G401.6 (cell line): ENCODE measurements around the gene ARRDC4.
"Not testable (repeated sequence)": the region's sequence is repeated elsewhere in the genome, so short reads cannot be mapped to it uniquely, and the experiment has no call there.

Source experiments
- FAIRE-seq: peaks from 2 replicates; lab custom pipeline; 2012; peaks lifted over from hg19 to GRCh38; lab: Jason Lieb, UNC

Gene ARRDC4

DNA sequence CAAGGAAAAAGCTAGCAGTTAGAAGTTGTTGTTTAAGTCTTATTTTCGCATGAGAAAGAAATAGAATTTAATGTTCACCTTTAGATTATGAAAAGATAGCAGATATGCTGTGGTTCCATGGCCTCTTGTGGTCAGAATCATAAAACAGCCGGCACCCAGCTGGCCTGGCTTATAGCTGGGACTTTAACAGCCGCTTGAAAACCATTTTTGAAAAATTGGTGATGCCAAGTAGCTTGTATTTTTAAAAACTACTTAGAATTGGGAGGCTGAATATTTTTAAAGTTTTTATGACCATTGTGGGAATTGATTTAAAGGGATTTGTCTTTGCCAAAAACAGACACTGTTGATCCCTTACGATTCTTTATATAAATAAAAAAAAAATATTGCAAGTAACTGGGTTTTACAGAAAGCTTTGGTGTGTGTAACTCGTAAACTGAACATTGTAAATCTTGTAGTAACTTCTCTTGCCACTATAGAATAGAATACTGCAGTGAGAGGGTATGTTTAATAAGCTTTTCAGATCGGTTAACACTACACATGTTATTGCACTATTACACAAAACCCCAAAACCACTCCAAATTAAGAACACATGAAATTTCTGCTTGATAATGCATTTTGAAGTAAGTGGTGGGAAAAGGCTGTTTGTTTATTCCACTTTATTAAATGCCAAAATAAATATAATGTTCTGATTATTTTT is 6.6 kb downstream of the ARRDC4 start:
- no peak for FAIRE-seq

DNA sequence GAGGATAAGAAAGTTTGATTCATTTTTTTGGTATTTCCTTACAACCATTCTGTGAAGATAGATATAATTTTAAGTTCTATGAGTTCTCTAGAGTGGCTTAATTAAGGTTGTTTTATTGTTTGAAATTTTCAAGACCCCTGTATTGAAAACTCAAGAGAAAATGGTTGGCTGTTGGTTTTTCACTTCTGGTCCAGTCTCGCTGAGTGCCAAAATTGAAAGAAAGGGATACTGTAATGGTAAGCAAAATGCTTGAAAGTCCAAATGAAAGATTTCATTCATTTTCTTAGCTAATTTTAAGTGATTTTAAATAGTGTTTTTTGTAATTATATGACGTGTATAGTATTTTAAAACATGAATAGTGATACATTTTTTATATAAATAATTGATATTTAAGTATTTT is 7.4 kb downstream of the ARRDC4 start:
- FAIRE-seq = peak; percentile 74

DNA sequence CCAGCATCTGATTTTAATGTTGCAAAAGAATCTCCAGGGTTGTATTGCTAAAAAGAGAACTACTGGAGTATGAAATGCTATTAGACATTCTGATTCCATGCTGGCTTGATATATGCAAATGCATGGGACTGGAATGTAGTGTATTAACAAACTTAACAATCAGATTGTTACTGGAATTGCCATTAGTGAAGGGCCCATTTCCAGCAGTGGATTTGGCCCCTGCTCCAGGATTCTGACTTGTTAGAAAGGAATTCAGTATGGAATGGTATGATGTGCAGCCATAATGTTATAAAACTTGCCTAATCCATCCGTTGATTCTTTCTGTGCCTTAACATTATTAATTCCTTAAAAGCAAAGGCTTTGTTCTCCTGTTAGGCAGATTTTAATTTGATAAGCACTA is 7.9 kb downstream of the ARRDC4 start:
- peak; percentile 19 for FAIRE-seq

GRCh38 chr15:97972366-97972765 is 11.9 kb downstream of the ARRDC4 start:
- no peak for FAIRE-seq

DNA sequence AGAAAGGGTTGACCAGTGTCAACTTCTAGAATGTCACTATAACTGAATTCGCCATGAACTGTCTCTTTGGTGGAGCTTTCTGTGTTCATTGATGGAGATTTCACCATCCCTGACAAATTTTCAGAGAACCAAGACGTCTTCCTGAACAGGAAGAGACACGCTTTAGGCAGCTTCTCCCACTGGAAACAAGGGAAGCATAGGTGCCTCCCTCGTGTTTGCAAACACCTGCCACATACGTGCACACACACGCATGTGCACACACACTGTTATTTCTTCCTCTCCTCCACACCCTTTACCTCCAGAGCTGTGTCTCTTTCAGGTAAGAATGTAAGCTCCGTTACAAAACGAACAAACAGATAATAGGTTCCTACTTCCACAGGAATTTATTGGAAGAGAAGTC is 15.6 kb downstream of the ARRDC4 start:
- no peak for FAIRE-seq

DNA sequence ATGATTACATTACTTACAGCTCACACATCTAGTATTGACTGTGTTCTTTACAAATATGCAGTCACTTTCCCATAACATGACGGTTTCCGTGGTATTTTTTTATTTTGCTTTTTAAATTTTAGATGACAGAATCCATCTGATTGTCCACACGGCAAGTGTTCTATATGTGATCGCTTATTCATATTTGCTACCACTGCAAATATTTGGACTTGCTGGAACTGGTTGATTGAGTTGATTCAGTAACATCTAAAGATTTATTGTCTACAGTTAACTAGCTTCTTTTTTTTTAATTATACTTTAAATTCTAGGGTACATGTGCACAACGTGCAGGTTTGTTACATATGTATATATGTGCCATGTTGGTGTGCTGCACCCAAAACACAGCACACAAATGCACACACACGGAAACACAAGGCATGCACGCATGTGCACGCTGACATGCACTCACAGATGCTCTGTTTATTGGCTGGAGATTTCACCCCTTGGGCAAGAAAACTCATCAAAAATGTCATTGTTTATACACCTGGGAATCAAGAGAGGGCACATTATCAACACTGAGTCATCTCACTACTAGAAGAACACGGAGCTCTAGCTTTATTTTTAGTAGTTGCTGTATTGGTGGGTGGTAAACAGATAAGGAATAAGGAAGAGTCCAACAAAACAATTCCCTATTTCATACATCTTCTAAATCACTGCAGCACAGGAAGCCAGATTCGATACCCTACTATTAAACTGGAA is 16.4 kb downstream of the ARRDC4 start:
- no peak for FAIRE-seq

DNA sequence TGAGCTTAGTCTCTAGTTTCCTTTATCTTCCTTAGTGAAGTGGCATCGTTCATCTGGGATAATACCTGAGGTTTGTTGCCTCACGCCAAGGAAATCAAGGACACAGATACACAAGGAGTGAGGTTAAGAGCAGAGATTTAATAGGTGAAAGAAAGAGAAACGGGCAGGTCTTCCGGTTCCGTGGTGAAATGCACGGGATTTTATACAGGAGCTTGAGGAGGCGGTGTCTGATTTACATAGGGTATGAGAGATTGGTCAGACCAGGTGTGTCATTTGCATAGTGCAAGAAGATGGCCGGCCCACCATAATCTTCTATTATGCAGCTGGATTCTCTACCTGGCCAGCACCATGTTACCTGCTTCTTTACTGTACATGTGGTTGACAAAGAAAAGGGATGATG is 17.2 kb downstream of the ARRDC4 start:
- peak; percentile 8 for FAIRE-seq

DNA sequence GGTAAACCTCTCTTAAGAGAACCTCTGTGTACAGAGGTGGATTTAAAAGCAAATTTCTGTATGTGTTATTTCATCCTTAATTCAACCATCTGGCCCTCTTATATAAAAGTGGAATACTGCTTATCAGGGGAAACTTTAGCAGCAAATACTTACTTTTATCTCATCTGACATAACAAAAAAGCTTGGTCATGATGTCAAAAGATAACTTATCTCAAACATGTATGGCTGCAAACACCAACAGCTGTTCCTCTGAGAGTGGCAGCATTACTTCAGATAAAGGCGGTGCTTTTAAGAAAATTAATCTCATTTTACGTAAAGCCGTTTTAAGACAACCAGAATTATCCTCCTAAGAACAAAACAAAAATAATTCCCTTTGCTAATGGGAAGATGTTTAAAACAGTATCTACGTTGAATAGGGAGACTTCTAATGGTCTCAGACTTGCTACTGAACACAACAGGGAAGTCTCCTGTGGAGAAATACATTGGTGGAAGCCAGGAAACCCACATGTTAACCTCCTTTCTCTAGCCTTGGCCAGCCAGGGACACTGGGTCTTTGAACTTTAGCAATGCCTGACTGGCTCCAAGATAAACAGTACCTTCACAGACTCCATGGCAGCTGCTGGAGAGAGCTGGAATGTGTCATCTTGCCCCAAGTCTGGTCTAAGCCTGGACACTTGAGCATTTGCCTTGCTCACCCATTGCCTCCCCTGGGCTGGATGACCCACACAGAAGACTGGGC is 18.1 kb downstream of the ARRDC4 start:
- no peak for FAIRE-seq

DNA sequence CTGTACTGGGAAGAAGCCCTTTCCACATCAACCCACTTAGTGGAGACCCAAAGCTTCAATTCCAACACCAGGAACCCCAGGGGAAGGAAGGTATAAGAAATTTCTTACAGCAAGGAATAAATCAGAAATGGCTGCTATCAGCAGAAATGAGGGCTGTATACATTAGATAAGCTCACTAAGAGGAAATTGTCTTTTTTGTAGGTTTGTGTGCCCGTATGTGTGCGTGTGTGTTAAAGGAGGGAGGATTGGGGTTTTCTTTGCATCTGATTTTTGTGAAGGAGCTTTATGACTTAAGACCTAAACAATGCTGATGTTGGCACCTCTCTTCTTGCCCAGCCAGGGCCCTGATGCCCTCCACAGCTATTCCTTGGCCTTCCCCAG is 18.6 kb downstream of the ARRDC4 start:
- FAIRE-seq = no peak

- FAIRE-seq = no peak
Measured at GRCh38 chr15:97981058-97981457, 20.6 kb downstream of the ARRDC4 start.

- no peak for FAIRE-seq
Measured at GRCh38 chr15:97981758-97982157, 21.3 kb downstream of the ARRDC4 start.

- no peak for FAIRE-seq
Measured at GRCh38 chr15:97984157-97984556, 23.7 kb downstream of the ARRDC4 start.

DNA sequence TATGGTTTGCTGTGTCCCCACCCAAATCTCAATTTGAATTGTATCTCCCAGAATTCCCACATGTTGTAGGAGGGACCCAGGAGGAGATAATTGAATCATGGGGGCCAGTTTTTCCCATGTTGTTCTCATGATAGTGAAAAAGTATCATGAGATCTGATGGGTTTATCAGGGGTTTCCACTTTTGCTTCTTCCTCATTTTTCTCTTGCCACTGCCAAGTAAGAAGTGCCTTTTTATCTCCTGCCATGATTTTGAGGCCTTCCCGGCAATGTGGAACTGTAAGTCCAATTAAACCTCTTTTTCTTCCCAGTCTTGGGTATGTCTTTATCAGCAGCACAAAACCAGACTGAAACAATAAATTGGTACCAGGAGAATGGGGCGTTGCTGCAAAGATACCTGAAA is 25.5 kb downstream of the ARRDC4 start:
- not testable (repeated sequence) for FAIRE-seq

- no peak for FAIRE-seq
Measured at GRCh38 chr15:97986781-97987180, 26.3 kb downstream of the ARRDC4 start.

DNA sequence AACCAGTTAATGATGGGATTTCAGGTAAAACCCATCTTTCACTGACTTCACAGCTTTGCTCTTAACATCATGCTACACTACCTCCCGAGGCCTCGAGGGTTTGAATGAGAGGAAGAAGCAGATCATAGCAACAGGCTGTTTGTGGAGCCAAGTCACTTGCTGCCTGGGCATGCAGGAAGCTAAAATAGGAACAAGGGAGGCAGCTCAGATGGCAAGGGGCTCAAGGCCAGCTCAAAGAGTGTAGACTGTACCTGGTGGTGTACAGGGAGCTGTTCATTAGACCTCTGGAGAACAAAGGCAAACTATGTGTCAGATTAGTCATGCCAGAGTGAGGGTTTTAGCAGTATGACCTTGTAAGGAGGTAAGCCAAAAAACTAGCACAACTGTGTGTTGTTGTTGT is 28.8 kb downstream of the ARRDC4 start:
- FAIRE-seq = no peak

- FAIRE-seq = no peak
Measured at GRCh38 chr15:97991972-97992541, 31.6 kb downstream of the ARRDC4 start.

DNA sequence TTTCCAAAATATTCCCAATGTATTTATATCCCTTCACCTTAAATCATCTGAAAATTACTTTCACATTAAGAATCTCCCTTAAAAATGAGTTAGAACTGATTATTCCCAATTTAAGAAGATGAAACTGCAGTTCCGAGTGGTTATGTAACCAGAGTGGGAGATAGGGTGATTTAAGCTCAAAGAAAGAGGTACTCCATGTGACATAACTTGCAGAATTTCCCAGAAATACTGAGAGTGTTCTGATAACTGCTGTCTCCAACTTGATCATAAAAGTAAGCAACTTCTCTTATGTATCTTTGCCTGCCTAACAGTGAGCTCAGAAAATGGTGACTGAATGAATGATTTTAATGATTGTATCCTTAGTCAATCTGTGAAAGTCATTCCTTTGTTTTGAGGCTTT is 32.3 kb downstream of the ARRDC4 start:
- FAIRE-seq = no peak

DNA sequence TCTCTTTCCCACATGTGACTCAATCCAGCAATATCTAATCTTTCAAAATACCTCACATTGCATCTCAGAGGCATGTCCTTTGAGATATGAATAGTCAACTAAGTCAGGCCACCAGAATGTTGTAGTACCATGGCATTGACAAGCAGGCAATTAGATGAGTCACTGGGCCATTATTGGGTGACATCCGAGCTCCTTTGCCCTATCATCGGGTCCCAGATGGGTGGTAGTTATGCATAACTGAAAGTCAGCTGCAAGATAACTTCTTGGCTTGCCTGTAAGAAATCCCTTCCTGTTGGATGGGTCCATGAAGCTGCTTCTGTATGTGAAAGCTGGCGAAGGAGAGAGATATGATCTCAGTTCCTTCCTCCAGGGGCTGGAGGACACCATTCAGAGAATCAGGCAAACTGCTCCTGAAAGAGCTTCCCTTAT is 32.8 kb downstream of the ARRDC4 start:
- FAIRE-seq = no peak

DNA sequence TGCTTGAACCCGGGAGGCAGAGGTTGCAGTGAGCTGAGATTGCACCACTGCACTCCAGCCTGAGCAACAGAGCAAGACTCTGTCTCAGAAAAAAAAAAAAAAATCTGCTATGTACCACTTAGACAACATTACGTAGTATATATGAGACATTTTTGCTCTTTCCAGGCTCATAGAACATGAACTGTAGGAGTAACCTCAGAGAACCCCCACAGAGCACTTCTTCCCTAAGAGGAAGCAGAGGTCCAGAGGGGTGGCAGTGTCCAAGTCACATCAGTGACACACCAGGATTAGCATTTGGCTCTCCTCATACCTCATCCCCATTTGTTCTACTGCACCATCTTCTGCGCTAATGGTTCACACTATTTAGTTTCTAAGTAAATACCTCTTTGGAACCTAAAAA is 33.7 kb downstream of the ARRDC4 start:
- FAIRE-seq = no peak

DNA sequence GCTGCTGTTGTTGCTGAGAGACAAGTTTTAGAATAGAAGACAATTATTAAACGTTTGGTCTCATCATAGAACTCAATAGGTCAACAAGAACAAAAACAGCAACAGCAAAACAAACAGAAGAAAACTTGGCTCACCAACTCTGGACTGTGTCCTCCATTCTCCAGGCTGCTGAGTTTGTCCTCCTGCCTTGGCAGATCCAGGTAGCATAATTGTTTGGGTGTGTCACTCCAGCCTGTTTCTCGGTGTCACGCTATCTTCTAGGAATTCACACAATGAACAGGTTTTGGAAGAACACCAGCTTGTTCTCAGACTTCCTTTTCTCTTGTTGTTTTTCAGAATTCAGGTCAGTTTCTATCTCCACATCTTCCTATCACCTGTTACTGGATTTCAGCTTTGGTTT is 34.7 kb downstream of the ARRDC4 start:
- FAIRE-seq = no peak

DNA sequence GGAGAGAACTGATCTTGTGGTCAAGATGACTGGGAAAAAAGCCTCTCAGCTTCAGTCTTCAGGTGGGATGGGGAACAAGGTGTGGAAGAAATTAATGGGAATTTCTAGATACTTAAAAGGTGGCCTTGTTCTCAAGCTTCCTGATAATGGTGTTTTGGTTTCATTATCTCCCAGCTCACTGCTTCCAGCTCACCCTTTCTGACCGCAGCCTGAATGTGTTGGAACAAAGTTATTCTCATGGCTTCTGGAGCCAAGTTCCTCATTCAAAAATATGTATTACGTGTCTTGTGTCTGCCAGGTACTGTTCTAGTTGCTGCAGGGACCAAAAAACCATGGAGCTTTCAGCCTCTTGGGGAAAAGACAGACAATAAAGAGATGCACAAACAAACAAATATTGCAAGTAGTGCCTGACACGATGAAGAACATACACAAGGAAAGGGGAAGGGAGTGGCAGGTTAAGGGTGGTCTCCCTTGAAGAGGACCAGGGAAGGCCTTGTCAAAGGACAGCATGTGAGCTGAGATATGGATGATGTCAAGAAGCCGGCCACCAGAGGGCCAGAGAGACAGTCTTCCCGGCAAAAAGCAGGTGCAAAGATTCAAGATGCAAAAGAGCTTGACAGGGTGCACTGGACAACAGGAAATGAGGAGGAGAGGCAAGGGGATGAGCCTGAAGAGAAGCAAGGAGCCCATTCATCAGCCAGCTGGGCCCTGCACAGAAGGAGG is 35.5 kb downstream of the ARRDC4 start:
- FAIRE-seq = no peak

GRCh38 chr15:97998307-97999071 is 38.0 kb downstream of the ARRDC4 start:
- no peak for FAIRE-seq
